Ammon's horn (tissue), 1 donor: ENCODE results near the gene DOK6.

Experiments
- DNase-seq: peaks from one replicate; pipeline ENCODE4 v3.0.0-alpha.2; 2016; ENCODE audit warnings: low spot score

Gene DOK6

GRCh38 chr18:69435000-69435399 is 34.3 kb downstream of the DOK6 start:
- no peak for DNase-seq

GRCh38 chr18:69444221-69444620 is 43.5 kb downstream of the DOK6 start:
- DNase-seq = peak; percentile 51

DNA sequence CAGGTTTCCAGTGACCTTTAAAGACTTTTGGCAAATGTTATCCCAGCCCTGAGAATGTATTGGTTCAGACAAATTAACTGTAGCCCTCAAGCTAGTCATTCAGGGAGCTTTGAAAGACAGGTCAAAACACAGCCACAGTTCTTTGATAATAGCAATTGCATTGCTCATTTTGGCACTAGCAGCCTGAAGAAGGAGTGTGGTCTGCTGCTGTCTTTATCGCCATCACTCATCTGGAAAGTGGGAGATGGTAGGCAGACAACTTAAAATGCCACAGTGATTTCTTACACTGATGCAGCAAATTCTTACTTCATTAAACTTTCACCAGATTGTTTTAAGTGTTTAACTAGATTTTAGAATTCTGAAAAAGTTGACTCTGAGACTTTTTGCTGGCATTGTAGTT is 47.2 kb downstream of the DOK6 start:
- no peak for DNase-seq

DNA sequence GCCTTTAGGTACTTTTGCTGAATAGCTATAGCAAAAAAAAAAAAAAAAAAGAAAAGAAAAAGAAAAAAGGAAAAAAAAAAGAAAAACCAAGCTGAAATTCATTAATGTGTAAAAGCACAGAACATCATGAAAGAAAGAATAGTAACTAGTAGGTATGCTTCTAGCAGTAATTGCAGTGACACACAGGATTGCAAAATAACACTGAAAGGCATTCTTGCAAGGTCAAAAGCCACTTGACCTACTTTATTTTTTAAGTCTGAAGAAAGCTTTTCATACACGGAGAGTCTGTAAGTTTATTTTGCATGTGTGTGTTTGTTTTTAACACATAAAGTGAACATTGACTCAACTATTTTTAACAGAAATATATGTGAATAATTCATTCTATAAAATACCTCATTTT is 54.4 kb downstream of the DOK6 start:
- no peak for DNase-seq

GRCh38 chr18:69469444-69469919 is 68.8 kb downstream of the DOK6 start:
- no peak for DNase-seq

DNA sequence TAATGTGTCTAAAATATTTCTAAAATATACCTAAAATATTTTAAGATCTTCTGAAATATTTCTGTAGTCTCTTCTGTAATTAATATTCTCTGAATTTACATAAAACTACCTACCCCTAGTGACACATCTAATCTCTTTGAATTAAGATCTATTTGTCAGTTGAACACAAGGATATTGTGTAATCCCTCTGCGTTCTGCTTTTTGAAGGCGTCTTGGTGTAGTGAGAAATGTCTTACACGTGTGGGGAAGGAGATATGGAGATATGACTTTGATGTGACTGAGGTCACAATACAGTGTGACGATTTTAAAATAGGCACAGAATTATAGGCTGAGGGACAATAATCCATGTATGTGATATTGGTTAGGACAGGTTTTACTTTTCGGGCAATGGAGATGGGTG is 79.8 kb downstream of the DOK6 start:
- DNase-seq = no peak

DNA sequence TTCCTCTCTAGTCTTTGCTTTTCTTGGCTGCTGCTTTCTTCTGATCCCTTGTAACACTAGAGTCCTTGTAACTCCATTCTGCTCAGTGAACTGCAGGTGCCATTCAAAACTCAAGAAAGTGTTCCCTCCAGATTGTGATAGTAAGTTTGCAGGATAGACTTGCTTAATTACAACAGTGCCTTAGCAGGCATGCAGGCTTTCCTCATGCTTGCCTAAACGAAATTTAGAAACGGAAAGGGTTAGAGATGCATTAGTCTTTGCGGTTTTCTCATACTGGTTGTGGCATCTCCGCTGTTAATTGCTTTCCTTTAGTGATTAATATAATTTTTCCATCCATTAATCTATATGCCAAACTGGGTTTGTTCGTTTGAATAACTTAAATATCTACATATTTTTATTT is 82.9 kb downstream of the DOK6 start:
- DNase-seq = no peak

GRCh38 chr18:69484699-69485396 is 84.2 kb downstream of the DOK6 start:
- DNase-seq = no peak

DNA sequence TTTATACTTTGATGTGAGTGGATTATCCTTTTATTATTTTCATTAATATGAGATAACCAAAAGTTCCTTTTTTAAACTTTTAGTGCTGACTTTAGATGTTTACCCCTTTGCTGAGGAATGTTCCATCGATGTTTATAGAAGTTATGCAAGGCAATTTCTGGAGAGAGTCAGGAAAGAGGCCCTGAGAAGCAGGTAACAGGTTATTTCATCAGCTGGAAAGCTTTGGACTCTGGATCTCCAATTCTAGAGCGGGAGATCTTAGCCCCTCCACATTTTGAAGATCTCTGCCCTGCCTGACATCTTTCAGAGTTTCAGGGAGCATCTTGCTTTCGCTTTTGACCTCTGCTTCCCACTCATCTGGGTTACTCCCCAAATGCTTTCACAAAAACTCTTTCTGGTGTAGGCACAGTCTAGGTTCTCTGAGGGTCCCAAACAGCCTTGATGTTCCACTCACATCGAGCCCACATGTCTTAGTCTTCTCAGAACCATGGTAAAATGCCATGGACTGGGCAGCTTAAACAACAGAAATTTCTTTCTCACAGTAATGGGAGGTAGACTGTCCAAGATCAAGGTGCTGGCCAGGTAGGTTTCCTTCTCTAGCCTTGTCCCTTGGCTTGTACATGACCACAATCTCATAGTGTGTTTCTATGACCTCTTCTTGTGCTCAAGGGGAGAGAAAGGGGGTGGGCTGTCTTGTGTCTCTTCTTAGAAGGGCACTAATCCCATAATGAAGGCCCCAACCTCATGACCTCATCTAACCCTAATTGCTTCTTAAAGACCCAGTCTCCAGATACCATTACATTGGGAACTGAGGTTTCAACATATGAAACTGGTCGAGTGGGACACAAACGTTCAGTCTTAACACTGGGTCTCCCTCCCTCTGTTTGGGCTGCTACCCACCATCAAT is 87.1 kb downstream of the DOK6 start:
- no peak for DNase-seq

- no peak for DNase-seq
Measured at GRCh38 chr18:69490072-69490471, 89.4 kb downstream of the DOK6 start.

- no peak for DNase-seq
Measured at GRCh38 chr18:69490813-69491212, 90.1 kb downstream of the DOK6 start.

- no peak for DNase-seq
Measured at GRCh38 chr18:69491576-69491975, 90.9 kb downstream of the DOK6 start.

- no peak for DNase-seq
Measured at GRCh38 chr18:69492861-69493260, 92.2 kb downstream of the DOK6 start.

- DNase-seq = no peak
Measured at GRCh38 chr18:69494841-69495240, 94.2 kb downstream of the DOK6 start.

- no peak for DNase-seq
Measured at GRCh38 chr18:69495338-69495737, 94.7 kb downstream of the DOK6 start.

DNA sequence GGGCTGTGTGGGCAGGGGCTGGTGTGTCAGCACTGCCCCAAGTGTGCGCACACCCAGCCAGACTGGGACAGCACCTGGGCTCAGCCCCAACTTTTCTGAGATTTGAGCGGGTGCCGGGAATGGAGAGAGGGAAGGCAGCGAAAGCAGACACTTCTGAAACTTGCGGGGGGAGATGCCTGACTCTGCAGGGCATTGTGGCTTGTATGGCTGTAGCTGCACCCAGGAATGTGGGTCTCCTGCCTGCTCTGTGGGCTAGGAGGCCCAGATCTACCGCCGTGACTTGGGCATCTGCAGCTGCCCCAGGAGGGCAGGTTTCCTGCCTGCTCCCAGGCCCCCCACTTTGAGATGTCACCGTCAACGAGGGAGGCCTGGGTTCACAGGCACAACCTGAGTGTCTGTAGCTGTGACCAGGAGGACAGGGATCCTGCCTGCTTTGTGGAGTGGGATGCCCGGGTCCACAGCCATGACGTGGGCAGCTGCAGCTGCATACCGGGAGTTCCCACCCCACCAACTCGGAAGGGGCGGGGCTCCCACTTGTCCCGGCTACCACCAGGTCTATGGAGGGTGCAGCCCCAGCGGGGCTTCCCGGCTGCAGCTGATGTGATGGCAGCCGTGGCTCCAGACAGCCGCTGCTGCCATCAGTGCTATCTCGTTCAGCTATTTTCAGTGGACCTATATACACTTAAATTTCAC is 95.3 kb downstream of the DOK6 start:
- no peak for DNase-seq

GRCh38 chr18:69518989-69519388 is 118.3 kb downstream of the DOK6 start:
- DNase-seq = no peak

- DNase-seq = no peak
Measured at GRCh38 chr18:69523582-69523981, 122.9 kb downstream of the DOK6 start.

GRCh38 chr18:69528435-69528834 is 127.7 kb downstream of the DOK6 start:
- DNase-seq = no peak

- DNase-seq = no peak
Measured at GRCh38 chr18:69529151-69529550, 128.5 kb downstream of the DOK6 start.

- DNase-seq = no peak
Measured at GRCh38 chr18:69531973-69532372, 131.3 kb downstream of the DOK6 start.

- no peak for DNase-seq
Measured at GRCh38 chr18:69537183-69537582, 136.5 kb downstream of the DOK6 start.

DNA sequence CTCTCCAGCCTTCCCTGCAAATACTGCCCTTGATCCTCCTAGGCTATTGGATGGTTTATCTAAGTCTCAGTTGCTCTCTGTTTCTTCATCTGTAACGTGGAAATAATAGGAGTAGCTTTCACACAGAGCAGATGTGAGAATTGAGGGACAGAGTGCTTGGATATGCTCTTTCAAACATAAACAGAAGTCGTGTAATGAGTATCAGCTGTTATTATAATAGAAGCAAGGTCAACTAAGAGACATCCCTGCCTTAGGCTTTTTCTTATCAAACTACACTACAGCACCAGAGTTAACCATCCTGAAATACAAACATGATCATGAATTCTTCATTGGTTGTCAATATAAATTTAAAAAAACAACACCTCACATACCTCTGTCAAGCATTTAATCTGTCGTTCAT is 138.2 kb downstream of the DOK6 start:
- no peak for DNase-seq
